HFFc6 (cell line): ENCODE results near the gene NUMA1. TPM values are rescaled to one million over a fixed set of nuclear protein-coding genes. Genes with fewer than 3 reads are reported as not detected.

Source experiments
- DNase-seq: peaks from one replicate; pipeline ENCODE4 v3.0.0-alpha.2; 2018
- H3K27ac Mint-ChIP-seq: 2 replicates; pipeline ENCODE4 v1.8.0; 2020; ENCODE audit warnings: mild to moderate bottlenecking, mixed read lengths
- H3K27me3 Mint-ChIP-seq: 2 replicates; pipeline ENCODE4 v1.8.0; 2021; ENCODE audit warnings: mild to moderate bottlenecking, moderate library complexity, mixed read lengths; ENCODE audit not compliant: insufficient read depth
- H3K36me3 Mint-ChIP-seq: 2 replicates; pipeline ENCODE4 v1.8.0; 2021; ENCODE audit warnings: low read depth, mixed read lengths
- H3K4me1 Mint-ChIP-seq: 2 replicates; pipeline ENCODE4 v1.8.0; 2020; ENCODE audit warnings: low read depth, mixed read lengths
- H3K4me3 Mint-ChIP-seq: 2 replicates; pipeline ENCODE4 v1.8.0; 2020; ENCODE audit warnings: mild to moderate bottlenecking, moderate library complexity, mixed read lengths
- H3K9me3 Mint-ChIP-seq: 2 replicates; pipeline ENCODE4 v1.8.0; 2020; ENCODE audit warnings: mild to moderate bottlenecking, mixed read lengths
- total RNA-seq, 6 experiments: library from RNA; stranded (reverse); fragmentation: NEBNext Ultra II Directional; extraction: Animal tissue kit (Norgen Biotek cat#: 25700); gene quantifications; 2 replicates in 1 of 6; 3 replicates in 5 of 6; pipeline ENCODE4 v1.2.3, GENCODE V29; 2021
- TF ChIP-seq, protein P1 (sequence below): fragments of 200-600 bp; sonication (generic); IDR thresholded peaks from 2 replicates; pipeline ENCODE4 v1.5.0; 2021; ENCODE audit warnings: antibody characterized with exemption, mild to moderate bottlenecking

The NUMA1 gene
- total RNA-seq, 6 experiments from 2014 or later, result 127 to 148 (median 137) TPM

DNA sequence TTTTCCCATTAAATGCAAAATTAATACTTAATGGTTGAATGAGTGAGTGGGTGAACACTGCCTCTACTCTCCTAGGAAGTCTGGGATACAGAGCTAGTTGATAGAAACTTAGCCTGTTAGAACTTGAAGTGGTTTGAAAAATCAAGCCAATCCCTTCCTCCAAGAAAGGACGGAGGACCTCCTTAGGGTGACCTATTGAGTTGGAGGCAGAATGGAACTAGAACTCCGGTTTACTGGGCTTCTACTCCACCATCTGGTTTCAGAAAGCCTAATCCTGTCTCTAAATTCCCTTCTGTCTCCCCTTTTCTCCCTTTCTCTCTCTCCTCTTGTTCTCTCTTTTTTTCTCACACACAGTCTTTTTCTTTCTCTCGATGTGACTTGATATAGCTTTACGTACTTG lies 101.2 kb downstream of the NUMA1 start:
- peaks cover 4% of the 10 kb centered on the region; the same call in 1 of the 2 replicates for H3K36me3 Mint-ChIP-seq
- DNase-seq, result no peak
- TF ChIP-seq, protein P1, sequence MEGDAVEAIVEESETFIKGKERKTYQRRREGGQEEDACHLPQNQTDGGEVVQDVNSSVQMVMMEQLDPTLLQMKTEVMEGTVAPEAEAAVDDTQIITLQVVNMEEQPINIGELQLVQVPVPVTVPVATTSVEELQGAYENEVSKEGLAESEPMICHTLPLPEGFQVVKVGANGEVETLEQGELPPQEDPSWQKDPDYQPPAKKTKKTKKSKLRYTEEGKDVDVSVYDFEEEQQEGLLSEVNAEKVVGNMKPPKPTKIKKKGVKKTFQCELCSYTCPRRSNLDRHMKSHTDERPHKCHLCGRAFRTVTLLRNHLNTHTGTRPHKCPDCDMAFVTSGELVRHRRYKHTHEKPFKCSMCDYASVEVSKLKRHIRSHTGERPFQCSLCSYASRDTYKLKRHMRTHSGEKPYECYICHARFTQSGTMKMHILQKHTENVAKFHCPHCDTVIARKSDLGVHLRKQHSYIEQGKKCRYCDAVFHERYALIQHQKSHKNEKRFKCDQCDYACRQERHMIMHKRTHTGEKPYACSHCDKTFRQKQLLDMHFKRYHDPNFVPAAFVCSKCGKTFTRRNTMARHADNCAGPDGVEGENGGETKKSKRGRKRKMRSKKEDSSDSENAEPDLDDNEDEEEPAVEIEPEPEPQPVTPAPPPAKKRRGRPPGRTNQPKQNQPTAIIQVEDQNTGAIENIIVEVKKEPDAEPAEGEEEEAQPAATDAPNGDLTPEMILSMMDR, result no peak
- H3K27me3 Mint-ChIP-seq, result peaks cover 4% of the 10 kb centered on the region; the same call in 1 of the 2 replicates
- no peaks in the 10 kb centered on the region for H3K9me3 Mint-ChIP-seq
- peaks cover 29% of the 10 kb centered on the region for H3K4me1 Mint-ChIP-seq
- no peak overlapping the region for H3K27ac Mint-ChIP-seq
- H3K4me3 Mint-ChIP-seq, result no peak overlapping the region

- H3K4me1 Mint-ChIP-seq, result peaks cover 21% of the 10 kb centered on the region
- TF ChIP-seq, protein P1, result peak; percentile 89
- H3K27ac Mint-ChIP-seq, result no peak overlapping the region
- H3K9me3 Mint-ChIP-seq, result no peaks in the 10 kb centered on the region
- no peak overlapping the region for H3K4me3 Mint-ChIP-seq
- H3K36me3 Mint-ChIP-seq, result peaks cover 4% of the 10 kb centered on the region; the same call in 1 of the 2 replicates
- peak; percentile 54 for DNase-seq
- peaks cover 4% of the 10 kb centered on the region; the same call in 1 of the 2 replicates for H3K27me3 Mint-ChIP-seq
Measured at GRCh38 chr11:71977743-71978418, 102.5 kb downstream of the NUMA1 start.

DNA sequence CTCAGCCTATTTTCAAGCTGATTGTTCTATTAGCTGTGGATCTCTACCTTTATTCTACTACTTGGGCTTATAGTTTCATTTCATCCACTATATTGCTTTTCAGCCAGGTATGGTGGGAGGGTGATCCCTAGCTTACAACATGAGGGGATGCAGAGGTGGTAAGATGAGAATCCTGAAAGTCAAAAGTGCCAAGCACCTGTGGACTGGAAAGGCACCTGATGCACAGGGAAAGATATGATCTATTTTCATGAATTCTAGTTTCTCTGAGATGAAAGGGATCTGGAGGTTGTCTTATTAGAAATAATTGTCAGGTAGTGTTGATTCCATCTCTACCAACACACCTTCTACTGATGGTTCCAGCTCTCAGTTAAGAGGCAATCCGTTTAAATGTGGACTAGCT lies 103.3 kb downstream of the NUMA1 start:
- H3K27ac Mint-ChIP-seq, result no peak overlapping the region
- no peak overlapping the region for H3K4me3 Mint-ChIP-seq
- H3K9me3 Mint-ChIP-seq, result no peaks in the 10 kb centered on the region
- H3K4me1 Mint-ChIP-seq, result peaks cover 21% of the 10 kb centered on the region
- DNase-seq, result no peak
- peaks cover 4% of the 10 kb centered on the region; the same call in 1 of the 2 replicates for H3K36me3 Mint-ChIP-seq
- TF ChIP-seq, protein P1, result no peak
- peaks cover 4% of the 10 kb centered on the region; the same call in 1 of the 2 replicates for H3K27me3 Mint-ChIP-seq

DNA sequence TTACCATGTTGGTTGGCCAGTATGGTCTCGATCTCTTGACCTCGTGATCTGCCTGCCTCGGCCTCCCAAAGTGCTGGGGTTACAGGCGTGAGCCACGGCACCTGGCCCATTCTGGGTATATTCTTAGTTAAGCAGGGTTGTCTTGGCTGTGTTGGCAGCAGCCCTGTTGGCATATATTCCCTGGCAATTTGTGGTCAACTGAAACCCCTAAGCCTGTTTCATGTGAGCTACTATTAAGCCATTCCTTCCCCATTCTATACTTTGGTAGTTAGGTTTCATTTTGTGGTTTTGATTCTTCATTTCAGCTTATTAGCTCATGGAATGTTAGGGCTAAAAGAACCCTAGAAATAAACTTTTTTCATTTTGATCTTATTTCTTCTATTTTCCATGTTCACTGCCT lies 103.8 kb downstream of the NUMA1 start:
- TF ChIP-seq, protein P1, result no peak
- Mint-ChIP-seq H3K9me3 (no peaks in the 10 kb centered on the region), H3K4me3 (no peak overlapping the region), H3K27ac (no peak overlapping the region), H3K27me3 (peaks cover 4% of the 10 kb centered on the region; the same call in 1 of the 2 replicates), H3K4me1 (peaks cover 21% of the 10 kb centered on the region), H3K36me3 (peaks cover 4% of the 10 kb centered on the region; the same call in 1 of the 2 replicates)
- DNase-seq, result no peak

DNA sequence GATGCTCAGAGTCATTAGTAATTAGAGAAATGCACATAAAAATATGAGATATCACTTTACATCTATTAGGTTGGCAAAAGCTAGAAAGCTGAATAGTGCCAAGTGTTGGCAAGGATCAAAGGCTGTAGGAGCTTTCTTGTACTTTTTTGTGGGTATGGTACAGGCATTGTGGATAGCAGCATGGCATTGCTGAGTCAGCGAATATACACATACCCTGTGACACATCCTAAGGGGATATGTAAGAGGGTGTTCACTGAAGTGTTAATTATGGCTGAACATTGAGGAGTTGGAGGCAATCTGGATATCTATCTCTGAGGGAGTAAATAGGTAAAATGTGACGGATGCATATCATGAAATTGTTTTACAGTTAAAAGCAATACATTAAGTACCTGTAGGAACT lies 108.7 kb downstream of the NUMA1 start:
- H3K9me3 Mint-ChIP-seq, result no peaks in the 10 kb centered on the region
- peaks cover 4% of the 10 kb centered on the region; the same call in 1 of the 2 replicates for H3K36me3 Mint-ChIP-seq
- DNase-seq, result no peak
- H3K4me3 Mint-ChIP-seq, result no peak overlapping the region
- no peak overlapping the region for H3K27ac Mint-ChIP-seq
- TF ChIP-seq, protein P1, result no peak
- peaks cover 16% of the 10 kb centered on the region for H3K4me1 Mint-ChIP-seq
- no peaks in the 10 kb centered on the region for H3K27me3 Mint-ChIP-seq
